K562 (cell line): ENCODE results near the gene METTL24. TPM values are rescaled to one million over a fixed set of nuclear protein-coding genes. Genes with fewer than 3 reads are reported as not detected.

Experiments used
- ATAC-seq: fragments of 200-7000 bp; cut with Tn5 transposase; 3 replicates; pipeline ENCODE4 v1.9.1; 2020; ENCODE audit warnings: moderate library complexity
- BruUV-seq: library from RNA; stranded (reverse); fragments of 400-500 nt; replicated peaks from 2 replicates; lab custom pipeline; 2021; lab: Mats Ljungman, UMichigan
- CTCF ChIA-PET: fragments of 300-600 bp; formaldehyde crosslinking; extraction: SDS; loops from one replicate; lab custom pipeline; 2021; ENCODE audit warnings: low intra/inter-chr PET ratio; lab: Yijun Ruan, JAX
- POLR2A ChIA-PET: fragments of 300-600, 350-650 bp; sonication (Branson Sonifier 250); formaldehyde crosslinking; extraction: SDS; loops from one replicate; lab custom pipeline; 2021; ENCODE audit warnings: antibody characterized with exemption, inconsistent platforms; lab: Yijun Ruan, JAX
- DNase-seq, 4 experiments: peaks; one replicate each; pipeline versions ENCODE4 v3.0.0 to v3.0.0-alpha.2; 2011 to 2018; ENCODE audit warnings: low spot score in 3 of 4, mixed read lengths in 3 of 4; ENCODE audit errors: extremely low read depth in 1 of 4
- FAIRE-seq: peaks from 2 replicates; lab custom pipeline; 2011; peaks lifted over from hg19 to GRCh38; lab: Jason Lieb, UNC
- H2AFZ ChIP-seq: 2 replicates; pipeline ENCODE4 v1.6.0; 2011; ENCODE audit warnings: low read depth, low read length, control low read depth, inconsistent platforms
- H3K27ac ChIP-seq: fragments of 200-600 bp; 3 replicates; pipeline ENCODE4 v1.8.0; 2011; ENCODE audit warnings: low read depth, mild to moderate bottlenecking, control low read depth, inconsistent platforms, low read length, moderate library complexity, mixed read lengths; ENCODE audit errors: extremely low read depth
- H3K27me3 ChIP-seq, 2 experiments: fragments of 300-600 bp in 1 of 2; 2 replicates in 1 of 2; 3 replicates in 1 of 2; pipeline versions ENCODE4 v1.6.0 to v1.8.0; 2011; ENCODE audit warnings: inconsistent platforms in 2 of 2, low read length in 2 of 2, mild to moderate bottlenecking in 1 of 2, mixed read lengths in 1 of 2, moderate library complexity in 1 of 2; ENCODE audit not compliant: control insufficient read depth in 2 of 2, insufficient read depth in 2 of 2
- H3K36me3 ChIP-seq: fragments of 300-600 bp; 3 replicates; pipeline ENCODE4 v1.8.0; 2011; ENCODE audit warnings: mild to moderate bottlenecking, low read length, inconsistent platforms; ENCODE audit not compliant: control insufficient read depth, insufficient read depth
- H3K4me1 ChIP-seq, 2 experiments: fragments of 200-600 bp in 1 of 2; replicated peaks in 1 of 2; 2 replicates in 1 of 2; 3 replicates in 1 of 2; pipeline versions ENCODE4 v1.5.1 to v1.8.0; 2011; ENCODE audit warnings: inconsistent platforms in 2 of 2, low read length in 2 of 2, mild to moderate bottlenecking in 1 of 2, mixed read lengths in 1 of 2, moderate library complexity in 1 of 2; ENCODE audit not compliant: control insufficient read depth in 2 of 2, insufficient read depth in 2 of 2
- H3K4me2 ChIP-seq: 2 replicates; pipeline ENCODE4 v1.6.1; 2011; ENCODE audit warnings: low read length, control low read depth, inconsistent platforms, mixed read lengths; ENCODE audit not compliant: insufficient read depth
- H3K4me3 ChIP-seq: fragments of 200-600 bp; sonication (generic), shearing (Covaris generic); 2 replicates; pipeline ENCODE4 v1.5.1; 2016; ENCODE audit warnings: control low read depth, inconsistent platforms
- H3K79me2 ChIP-seq: fragments of 200-600 bp; 3 replicates; pipeline ENCODE4 v1.8.0; 2011; ENCODE audit warnings: low read length, inconsistent platforms; ENCODE audit not compliant: control insufficient read depth, insufficient read depth
- H3K9ac ChIP-seq, 2 experiments: 2 replicates each; pipeline versions ENCODE4 v1.6.0 to v1.6.1; 2011; ENCODE audit warnings: low read depth in 2 of 2, low read length in 2 of 2, control low read depth in 1 of 2, inconsistent platforms in 1 of 2, mild to moderate bottlenecking in 1 of 2, mixed read lengths in 1 of 2; ENCODE audit not compliant: insufficient read depth in 1 of 2
- H3K9me1 ChIP-seq: one replicate; pipeline ENCODE4 v1.6.0; 2011; ENCODE audit warnings: inconsistent platforms, mild to moderate bottlenecking, low read length, moderate library complexity; ENCODE audit not compliant: control insufficient read depth, insufficient read depth
- H3K9me3 ChIP-seq: replicated peaks from 2 replicates; pipeline ENCODE4 v1.5.1; 2011; ENCODE audit warnings: low read depth, low read length, inconsistent platforms; ENCODE audit not compliant: control insufficient read depth, insufficient read depth
- H4K20me1 ChIP-seq: replicated peaks from 2 replicates; pipeline ENCODE4 v1.6.1; 2011; ENCODE audit warnings: low read length, inconsistent platforms, mixed read lengths; ENCODE audit not compliant: control insufficient read depth, insufficient read depth
- MAFF ChIP-seq: IDR thresholded peaks from 2 replicates; pipeline ENCODE4 v1.6.1; 2012; ENCODE audit warnings: low read length, improper control_type of control experiment
- RFX7 ChIP-seq: fragments of 250-450 bp; sonication (Bioruptor Pico); IDR thresholded peaks from 2 replicates; pipeline ENCODE4 v1.5.1; 2021; ENCODE audit warnings: mild to moderate bottlenecking
- ZFX ChIP-seq: sonication (generic); formaldehyde crosslinking; IDR thresholded peaks from 2 replicates; pipeline ENCODE4 v1.8.0; 2022; ENCODE audit warnings: mild to moderate bottlenecking, missing genetic modification reagents, moderate library complexity
- ZNF407 ChIP-seq: fragments of 450-650 bp; IDR thresholded peaks from 2 replicates; pipeline ENCODE4 v1.6.1; 2016; ENCODE audit warnings: low read depth
- ZNF644 ChIP-seq: fragments of 200-800 bp; sonication (Bioruptor generic); IDR thresholded peaks from 2 replicates; pipeline ENCODE4 v1.6.1; 2016; ENCODE audit warnings: low read depth, missing genetic modification characterization, missing compliant biosample characterization
- WGBS: fragments of 100-300 bp; shearing (Covaris generic); methylation state at CpG from one replicate; pipeline ENCODE4 v1.1.6; 2016; ENCODE audit warnings: low coverage, mixed read lengths; ENCODE audit not compliant: insufficient coverage; ENCODE audit errors: missing lambda C conversion rate; 5-methylcytosine and 5-hydroxymethylcytosine counted together
- in situ Hi-C: fragments of 300-500 bp; cut with MboI; formaldehyde crosslinking; loops from 4 replicates; pipeline ENCODE4 v1.15.0; 2018; ENCODE audit warnings: inconsistent platforms, mixed read lengths
- intact Hi-C: fragments of 100-400 bp; cut with micrococcal nuclease; formaldehyde crosslinking; loops from 2 replicates; pipeline ENCODE4 v1.14.2; 2022
- polyA plus RNA-seq, 8 experiments: library from polyadenylated mRNA; depleted of rRNA in 4 of 8; stranded (reverse) in 5 of 8; unstranded in 3 of 8; fragments of >200 nt; fragmentation: Nextera tagmentation in 2 of 8; fragmentation: Illumina TruSeq in 1 of 8; extraction: Ambion mirVana in 2 of 8; extraction: Trizol in 1 of 8; gene quantifications; 2 replicates each; pipeline versions ENCODE4 v1.2.1 to v1.2.3, GENCODE V29; 2011 to 2014; ENCODE audit warnings: inconsistent platforms in 1 of 8, missing spikeins in 1 of 8
- total RNA-seq, 7 experiments: library from RNA; depleted of rRNA in 6 of 7; stranded (reverse); fragments of >200 nt in 6 of 7; fragmentation: Illumina TruSeq in 2 of 7; extraction: Trizol in 2 of 7; gene quantifications; 2 replicates each; pipeline versions ENCODE4 v1.2.1 to v1.2.3, GENCODE V29; 2011 to 2021; ENCODE audit warnings: low replicate concordance in 1 of 7

The METTL24 gene
- total and polyA plus RNA-seq, 9 of the 15 experiments (the other 6 are each of a cell fraction or from before 2014, with no cell fraction given), result not detected

DNA sequence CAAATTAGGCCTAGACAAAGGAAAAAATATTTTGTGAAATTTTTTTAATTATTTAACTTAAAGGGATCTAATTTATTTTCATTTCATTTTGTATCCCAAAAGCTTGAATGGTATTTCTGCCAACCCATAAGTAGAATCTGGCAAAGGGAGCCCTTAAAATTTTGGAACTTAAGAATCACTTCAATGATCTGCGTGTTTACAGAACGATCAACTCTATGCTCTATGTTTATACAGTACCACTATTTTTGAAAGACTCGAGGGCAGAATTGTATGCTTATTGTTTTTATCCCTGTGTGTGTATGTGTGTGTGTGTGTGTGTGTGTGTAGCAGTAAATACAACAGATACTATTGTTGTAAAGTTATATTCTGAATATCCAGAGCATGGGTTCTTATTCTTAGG is 39.2 kb downstream of the METTL24 start:
- BruUV-seq, result no TSS peak
- CTCF ChIA-PET, result no interaction called here
- FAIRE-seq (no peak), ATAC-seq (no peak), DNase-seq (no peak)
- POLR2A ChIA-PET, result no interaction called here
- TF ChIP-seq MAFF (no peak), ZFX (CRISPR knock-in tag) (no peak)
- no peaks in the 10 kb centered on the region for H3K9me3 ChIP-seq
- H3K9ac ChIP-seq, result no peak overlapping the region
- no peak overlapping the region for H3K4me3 ChIP-seq
- peaks cover 0 to 30% of the 10 kb centered on the region in 2 experiments; a peak in 3 of 5 replicates for H3K27me3 ChIP-seq
- no peak overlapping the region for H2AFZ ChIP-seq
- no peaks in the 10 kb centered on the region for H4K20me1 ChIP-seq
- intact Hi-C loops, result no loop called here
- no peak overlapping the region for H3K4me2 ChIP-seq
- H3K36me3 ChIP-seq, result no peaks in the 10 kb centered on the region
- no peaks in the 10 kb centered on the region for H3K9me1 ChIP-seq
- no peaks in the 10 kb centered on the region for H3K79me2 ChIP-seq
- in situ Hi-C loops, result no loop called here
- H3K27ac ChIP-seq, result no peak overlapping the region
- WGBS, result 0% methylated on average over 3 of the region's 3 CpGs
- no peaks in the 10 kb centered on the region for H3K4me1 ChIP-seq

GRCh38 chr6:110317646-110318045 is 40.5 kb downstream of the METTL24 start:
- no peak for FAIRE-seq
- H3K27ac ChIP-seq, result no peak overlapping the region
- CTCF ChIA-PET, result no interaction called here
- BruUV-seq, result no TSS peak
- H3K9me3 ChIP-seq, result no peaks in the 10 kb centered on the region
- H4K20me1 ChIP-seq, result no peaks in the 10 kb centered on the region
- H3K36me3 ChIP-seq, result no peaks in the 10 kb centered on the region
- POLR2A ChIA-PET, result interaction anchor here (1.1 to 1.2 kb wide), 2 partner anchors 18 to 212 kb away, joined by 3 read pairs; no protein-coding TSS in a partner anchor
- no peak overlapping the region for H3K9ac ChIP-seq
- no peaks in the 10 kb centered on the region for H3K9me1 ChIP-seq
- no peaks in the 10 kb centered on the region for H3K4me1 ChIP-seq
- 8% methylated on average over 3 of the region's 3 CpGs for WGBS
- no peak overlapping the region for H3K4me3 ChIP-seq
- intact Hi-C loops, result no loop called here
- no peak overlapping the region for H2AFZ ChIP-seq
- in situ Hi-C loops, result no loop called here
- ATAC-seq, result no peak
- peaks cover 0 to 17% of the 10 kb centered on the region in 2 experiments; a peak in 3 of 5 replicates for H3K27me3 ChIP-seq
- no peak overlapping the region for H3K4me2 ChIP-seq
- H3K79me2 ChIP-seq, result no peaks in the 10 kb centered on the region
- no peak for DNase-seq
- TF ChIP-seq ZNF407 (no peak), RFX7 (CRISPR knock-in tag) (no peak), ZNF644 (no peak)
